ENCODE data around the gene IQCH. TPM values are rescaled to one million over a fixed set of nuclear protein-coding genes. Genes with fewer than 3 reads are reported as not detected.
A peak's percentile ranks its signal among the peaks of the same experiment; 100 is the strongest.

The IQCH gene
- total and polyA plus RNA-seq, 8 donors: 1.4 to 3.4 (median 2.8) TPM

DNA sequence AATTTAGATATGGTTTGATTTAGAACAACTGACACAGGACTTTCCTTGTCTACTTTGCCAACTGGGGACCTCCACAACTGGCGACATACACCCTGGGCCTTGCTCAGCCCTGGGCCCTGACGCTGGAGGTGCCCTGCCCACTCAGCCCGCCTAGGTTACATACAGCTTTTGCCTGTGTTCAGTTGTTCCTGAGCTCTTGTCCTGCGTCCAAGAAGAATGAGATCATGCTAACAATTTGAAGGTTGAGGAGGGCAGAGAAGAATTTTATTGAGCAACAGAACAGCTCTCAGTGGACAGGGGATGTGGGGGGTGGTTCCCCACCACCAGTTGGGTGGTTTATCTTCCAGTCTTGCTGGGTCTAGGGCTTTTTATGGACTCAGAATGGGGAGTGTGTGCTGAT, 67.9 kb downstream of the IQCH start:
- ATAC-seq (no peak), DNase-seq (peak in 1 of 4 donors; percentile 20)
- H3K4me3 ChIP-seq: no peak overlapping the region
- intact Hi-C loops (cut with DNase I): no loop called here
- no peaks in the 10 kb centered on the region for H3K4me1 ChIP-seq
- H3K9me3 ChIP-seq: peaks cover 0 to 7% of the 10 kb centered on the region in 2 donors
- H3K27me3 ChIP-seq: no peaks in the 10 kb centered on the region
- TF ChIP-seq, protein P1, sequence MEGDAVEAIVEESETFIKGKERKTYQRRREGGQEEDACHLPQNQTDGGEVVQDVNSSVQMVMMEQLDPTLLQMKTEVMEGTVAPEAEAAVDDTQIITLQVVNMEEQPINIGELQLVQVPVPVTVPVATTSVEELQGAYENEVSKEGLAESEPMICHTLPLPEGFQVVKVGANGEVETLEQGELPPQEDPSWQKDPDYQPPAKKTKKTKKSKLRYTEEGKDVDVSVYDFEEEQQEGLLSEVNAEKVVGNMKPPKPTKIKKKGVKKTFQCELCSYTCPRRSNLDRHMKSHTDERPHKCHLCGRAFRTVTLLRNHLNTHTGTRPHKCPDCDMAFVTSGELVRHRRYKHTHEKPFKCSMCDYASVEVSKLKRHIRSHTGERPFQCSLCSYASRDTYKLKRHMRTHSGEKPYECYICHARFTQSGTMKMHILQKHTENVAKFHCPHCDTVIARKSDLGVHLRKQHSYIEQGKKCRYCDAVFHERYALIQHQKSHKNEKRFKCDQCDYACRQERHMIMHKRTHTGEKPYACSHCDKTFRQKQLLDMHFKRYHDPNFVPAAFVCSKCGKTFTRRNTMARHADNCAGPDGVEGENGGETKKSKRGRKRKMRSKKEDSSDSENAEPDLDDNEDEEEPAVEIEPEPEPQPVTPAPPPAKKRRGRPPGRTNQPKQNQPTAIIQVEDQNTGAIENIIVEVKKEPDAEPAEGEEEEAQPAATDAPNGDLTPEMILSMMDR (IDR thresholded peaks at IDR 0.05): no peak
- H3K36me3 ChIP-seq: no peaks in the 10 kb centered on the region
- H3K27ac ChIP-seq: no peak overlapping the region

DNA sequence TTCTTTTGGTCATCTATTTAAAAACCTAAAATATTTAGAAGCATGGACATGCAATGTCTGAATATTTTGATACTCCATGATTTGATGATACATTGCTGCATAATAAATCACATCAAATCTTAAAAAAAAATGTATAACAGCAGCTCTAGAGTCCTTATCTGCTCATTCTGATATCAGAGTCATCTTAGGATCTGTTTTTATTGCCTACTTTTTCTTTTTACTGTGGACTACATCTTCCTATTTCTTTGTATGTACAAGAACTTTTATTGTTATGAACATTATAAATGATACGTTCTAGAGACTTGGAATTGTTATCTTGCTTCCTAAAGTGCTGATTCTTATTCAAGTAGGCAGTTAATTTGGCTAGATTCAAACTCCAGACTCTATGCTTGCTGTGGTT, 72.7 kb downstream of the IQCH start:
- TF ChIP-seq, protein P1 (IDR thresholded peaks at IDR 0.05): no peak
- H3K4me3 ChIP-seq: no peak overlapping the region
- intact Hi-C loops (cut with DNase I): no loop called here
- no peak for ATAC-seq
- no peak overlapping the region for H3K27ac ChIP-seq
- H3K9me3 ChIP-seq: peaks cover 0 to 7% of the 10 kb centered on the region in 2 donors
- H3K4me1 ChIP-seq: no peaks in the 10 kb centered on the region
- H3K27me3 ChIP-seq: no peaks in the 10 kb centered on the region
- H3K36me3 ChIP-seq: no peaks in the 10 kb centered on the region
- DNase-seq: no peak

DNA sequence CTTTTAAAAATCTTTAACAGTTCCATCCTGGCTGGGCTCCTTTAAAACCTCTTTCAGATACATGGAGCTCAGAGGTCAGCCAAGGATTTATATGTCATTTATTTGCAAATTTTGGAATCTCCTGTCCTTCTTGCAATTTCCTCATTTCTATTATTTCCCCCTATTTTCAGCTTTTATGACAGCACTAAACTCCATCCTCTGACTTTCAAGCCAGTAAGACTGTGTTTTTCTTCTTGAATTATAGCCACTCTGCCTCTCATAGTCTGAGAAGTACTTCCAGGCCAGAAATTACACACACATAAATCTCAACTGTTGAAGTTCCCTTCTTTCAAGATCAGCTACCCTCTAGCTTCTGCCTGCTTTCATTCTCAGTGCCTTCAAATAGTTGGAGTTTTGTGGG, 73.2 kb downstream of the IQCH start:
- TF ChIP-seq, protein P1 (IDR thresholded peaks at IDR 0.05): no peak
- no peak for ATAC-seq
- DNase-seq: no peak
- no peak overlapping the region for H3K4me3 ChIP-seq
- no peak overlapping the region for H3K27ac ChIP-seq
- peaks cover 0 to 7% of the 10 kb centered on the region in 2 donors for H3K9me3 ChIP-seq
- H3K4me1 ChIP-seq: no peaks in the 10 kb centered on the region
- no peaks in the 10 kb centered on the region for H3K27me3 ChIP-seq
- no peaks in the 10 kb centered on the region for H3K36me3 ChIP-seq
- intact Hi-C loops (cut with DNase I): no loop called here

DNA sequence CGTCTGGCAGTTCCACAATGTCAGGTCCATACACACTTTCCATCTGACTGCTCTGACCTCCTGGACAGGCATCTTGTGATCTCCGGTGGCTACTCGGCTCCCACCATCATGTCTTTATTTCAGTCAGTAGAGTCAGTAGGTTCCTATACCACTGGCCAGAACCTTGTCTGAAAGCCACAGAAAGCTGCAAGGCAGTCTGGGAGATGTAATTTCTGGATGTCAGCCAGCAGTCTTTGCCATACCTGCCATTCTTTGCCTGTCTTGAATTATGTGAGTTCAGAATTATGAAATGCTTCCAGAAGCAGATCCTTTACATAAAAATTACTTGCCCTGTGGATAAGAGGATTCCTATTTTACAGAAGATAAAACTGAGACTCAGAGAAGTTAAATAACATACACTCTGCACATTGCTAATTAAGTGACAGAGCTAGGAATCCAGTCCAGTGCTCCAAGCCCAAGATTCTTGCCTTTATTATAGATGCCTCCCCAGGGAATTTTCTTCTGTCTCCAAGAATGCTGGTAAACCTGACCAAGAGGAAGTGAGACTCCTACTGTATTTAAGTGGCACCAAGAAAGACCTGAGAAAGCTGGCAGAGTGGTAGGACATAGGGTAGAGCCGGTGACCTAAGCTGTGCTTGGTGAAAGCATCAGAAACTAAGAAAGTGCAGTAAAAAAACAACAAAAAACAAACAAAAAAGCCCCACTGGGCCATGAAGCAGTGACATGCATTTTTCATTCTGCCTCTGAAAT, 75.6 kb downstream of the IQCH start:
- TF ChIP-seq, protein P1 (IDR thresholded peaks at IDR 0.05): no peak
- H3K36me3 ChIP-seq: no peaks in the 10 kb centered on the region
- no peak for ATAC-seq
- intact Hi-C loops (cut with DNase I): no loop called here
- no peaks in the 10 kb centered on the region for H3K27me3 ChIP-seq
- H3K4me3 ChIP-seq: no peak overlapping the region
- DNase-seq: no peak
- peaks cover 0 to 7% of the 10 kb centered on the region in 2 donors for H3K9me3 ChIP-seq
- H3K27ac ChIP-seq: no peak overlapping the region
- H3K4me1 ChIP-seq: no peaks in the 10 kb centered on the region

DNA sequence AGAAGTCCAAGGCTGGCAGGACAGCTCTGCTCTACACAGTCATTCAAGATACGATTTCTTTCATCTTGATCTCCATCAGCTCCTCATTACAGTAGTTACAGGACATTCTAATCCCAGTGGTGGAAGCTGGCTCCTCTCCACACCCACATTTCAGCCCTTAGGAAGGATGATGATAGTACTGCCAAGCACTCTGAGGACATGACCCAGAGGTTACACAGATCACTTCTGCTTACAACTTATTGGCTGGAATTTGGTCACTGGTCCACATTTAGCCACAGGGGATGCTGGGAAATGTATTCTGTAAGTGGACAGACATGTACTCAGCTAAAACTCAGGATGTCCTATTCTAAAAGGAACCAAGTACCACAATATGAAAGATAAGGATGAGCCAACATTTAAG, 77.1 kb downstream of the IQCH start:
- no peaks in the 10 kb centered on the region for H3K36me3 ChIP-seq
- H3K4me1 ChIP-seq: no peaks in the 10 kb centered on the region
- no peak overlapping the region for H3K4me3 ChIP-seq
- no peak overlapping the region for H3K27ac ChIP-seq
- ATAC-seq (no peak), DNase-seq (no peak)
- TF ChIP-seq, protein P1 (IDR thresholded peaks at IDR 0.05): no peak
- intact Hi-C loops (cut with DNase I): no loop called here
- no peaks in the 10 kb centered on the region for H3K27me3 ChIP-seq
- peaks cover 0 to 7% of the 10 kb centered on the region in 2 donors for H3K9me3 ChIP-seq

All from left lung (tissue), 10 donors.